Measurements from ENCODE around the gene SRSF3.
"Not testable (repeated sequence)": the region's sequence is repeated elsewhere in the genome, so short reads cannot be mapped to it uniquely, and the experiment has no call there.

The SRSF3 gene

GRCh38 chr6:36578431-36578830 lies 15.7 kb upstream of the SRSF3 start:
- no peak overlapping the region for H3K27ac ChIP-seq
- DNase-seq, result no peak
- in situ Hi-C loops (cut with HindIII; ENCODE audit: low pct_ligation_motif_present, low sequenced_read_pairs), result no loop called here
- H3K27me3 ChIP-seq (replicated peaks), result no peaks in the 10 kb centered on the region
- TF ChIP-seq, protein P1, sequence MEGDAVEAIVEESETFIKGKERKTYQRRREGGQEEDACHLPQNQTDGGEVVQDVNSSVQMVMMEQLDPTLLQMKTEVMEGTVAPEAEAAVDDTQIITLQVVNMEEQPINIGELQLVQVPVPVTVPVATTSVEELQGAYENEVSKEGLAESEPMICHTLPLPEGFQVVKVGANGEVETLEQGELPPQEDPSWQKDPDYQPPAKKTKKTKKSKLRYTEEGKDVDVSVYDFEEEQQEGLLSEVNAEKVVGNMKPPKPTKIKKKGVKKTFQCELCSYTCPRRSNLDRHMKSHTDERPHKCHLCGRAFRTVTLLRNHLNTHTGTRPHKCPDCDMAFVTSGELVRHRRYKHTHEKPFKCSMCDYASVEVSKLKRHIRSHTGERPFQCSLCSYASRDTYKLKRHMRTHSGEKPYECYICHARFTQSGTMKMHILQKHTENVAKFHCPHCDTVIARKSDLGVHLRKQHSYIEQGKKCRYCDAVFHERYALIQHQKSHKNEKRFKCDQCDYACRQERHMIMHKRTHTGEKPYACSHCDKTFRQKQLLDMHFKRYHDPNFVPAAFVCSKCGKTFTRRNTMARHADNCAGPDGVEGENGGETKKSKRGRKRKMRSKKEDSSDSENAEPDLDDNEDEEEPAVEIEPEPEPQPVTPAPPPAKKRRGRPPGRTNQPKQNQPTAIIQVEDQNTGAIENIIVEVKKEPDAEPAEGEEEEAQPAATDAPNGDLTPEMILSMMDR (IDR thresholded peaks at IDR 0.05; ENCODE audit: low read depth, low read length, missing control alignments), result no peak
- no peak overlapping the region for H3K4me3 ChIP-seq (ENCODE audit: low read depth, low read length)
- H3K36me3 ChIP-seq (replicated peaks), result no peaks in the 10 kb centered on the region

DNA sequence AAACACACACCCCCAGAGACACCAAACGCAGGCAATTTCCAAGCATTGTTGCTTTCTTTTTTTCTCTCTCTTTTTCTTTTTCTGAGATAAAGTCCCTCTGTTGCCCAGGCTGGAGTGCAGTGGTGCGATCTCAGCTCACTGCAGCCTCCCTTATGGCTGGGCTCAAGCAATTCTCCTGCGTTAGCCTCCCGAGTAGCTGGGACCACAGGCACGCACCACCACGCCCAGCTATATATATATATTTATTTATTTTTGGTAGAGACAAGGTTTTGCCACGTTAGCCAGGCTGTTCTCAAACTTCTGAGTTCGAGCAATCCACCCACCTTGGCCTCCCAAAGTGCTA lies 14.0 kb upstream of the SRSF3 start:
- H3K36me3 ChIP-seq (replicated peaks), result no peaks in the 10 kb centered on the region
- TF ChIP-seq, protein P1 (IDR thresholded peaks at IDR 0.05; ENCODE audit: low read depth, low read length, missing control alignments), result no peak
- in situ Hi-C loops (cut with HindIII; ENCODE audit: low pct_ligation_motif_present, low sequenced_read_pairs), result no loop called here
- DNase-seq, result no peak
- no peak overlapping the region for H3K4me3 ChIP-seq (ENCODE audit: low read depth, low read length)
- H3K27me3 ChIP-seq (replicated peaks), result no peaks in the 10 kb centered on the region
- H3K27ac ChIP-seq, result peak overlapping the region; percentile 63

DNA sequence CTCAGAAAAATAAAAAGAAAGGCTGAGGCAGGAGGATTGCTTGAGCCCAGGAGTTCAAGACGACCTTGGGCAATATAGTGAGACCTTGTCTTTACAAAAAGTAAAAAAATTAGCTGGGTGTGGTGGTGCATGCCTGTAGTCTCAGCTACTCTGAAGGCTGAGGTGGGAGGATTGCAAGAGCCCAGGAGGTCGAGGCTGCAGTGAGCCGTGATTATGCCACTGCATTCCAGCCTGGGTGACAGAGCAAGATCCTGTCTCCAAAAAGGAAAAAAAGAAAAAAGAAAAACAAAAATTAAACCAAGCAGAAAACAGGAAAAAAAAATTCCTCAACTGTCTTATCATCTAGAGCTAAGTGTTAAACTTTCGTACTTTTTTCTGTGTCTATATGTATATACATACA lies 12.4 kb upstream of the SRSF3 start:
- peak; percentile 30 for DNase-seq
- in situ Hi-C loops (cut with HindIII; ENCODE audit: low pct_ligation_motif_present, low sequenced_read_pairs), result no loop called here
- Histone ChIP-seq H3K4me3 (ENCODE audit: low read depth, low read length) (no peak overlapping the region), H3K36me3 (replicated peaks) (no peaks in the 10 kb centered on the region), H3K27ac (no peak overlapping the region), H3K27me3 (replicated peaks) (no peaks in the 10 kb centered on the region)
- TF ChIP-seq, protein P1 (IDR thresholded peaks at IDR 0.05; ENCODE audit: low read depth, low read length, missing control alignments), result no peak

DNA sequence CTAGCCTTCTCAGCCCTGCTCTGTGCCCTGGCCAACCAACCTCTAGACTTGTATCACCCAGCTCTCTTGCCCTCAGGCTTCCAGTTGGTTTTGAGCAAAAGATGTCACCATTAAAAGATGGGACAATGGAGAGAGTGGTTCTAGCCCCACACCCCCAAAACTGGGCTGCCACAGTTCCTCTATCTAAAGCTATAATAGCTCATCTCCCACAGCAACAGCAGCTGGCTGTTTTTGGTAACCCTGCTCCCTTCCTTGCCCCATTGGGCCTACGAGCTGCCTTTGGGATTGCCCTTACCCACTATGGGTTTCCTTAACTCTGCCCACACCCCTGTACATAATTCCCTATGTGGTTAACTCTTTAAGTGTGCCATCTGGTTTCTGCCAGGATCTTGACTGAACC lies 7.6 kb upstream of the SRSF3 start:
- DNase-seq, result no peak
- in situ Hi-C loops (cut with HindIII; ENCODE audit: low pct_ligation_motif_present, low sequenced_read_pairs), result no loop called here
- Histone ChIP-seq H3K27me3 (replicated peaks) (no peaks in the 10 kb centered on the region), H3K36me3 (replicated peaks) (no peaks in the 10 kb centered on the region), H3K27ac (no peak overlapping the region), H3K4me3 (ENCODE audit: low read depth, low read length) (no peak overlapping the region)
- TF ChIP-seq, protein P1 (IDR thresholded peaks at IDR 0.05; ENCODE audit: low read depth, low read length, missing control alignments), result no peak

DNA sequence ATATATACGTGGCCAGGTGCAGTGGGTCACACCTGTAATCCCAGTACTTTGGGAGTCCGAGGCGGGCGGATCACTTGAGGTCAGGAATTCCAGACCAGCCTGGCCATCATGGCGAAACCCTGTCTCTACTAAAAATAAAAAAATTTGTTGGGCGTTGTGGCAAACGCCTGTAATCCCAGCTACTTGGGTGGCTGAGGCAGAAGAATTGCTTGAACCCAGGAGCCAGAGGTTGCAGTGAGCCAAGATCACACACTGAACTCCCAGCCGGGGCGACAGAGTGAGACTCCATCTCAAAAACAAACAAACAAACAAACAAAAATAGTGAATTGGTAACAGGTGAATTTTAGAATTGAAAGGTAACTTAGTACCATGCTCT lies 5.1 kb upstream of the SRSF3 start:
- in situ Hi-C loops (cut with HindIII; ENCODE audit: low pct_ligation_motif_present, low sequenced_read_pairs), result not testable (repeated sequence)

GRCh38 chr6:36590237-36590636 lies 3.9 kb upstream of the SRSF3 start:
- in situ Hi-C loops (cut with HindIII; ENCODE audit: low pct_ligation_motif_present, low sequenced_read_pairs), result no loop called here
- Histone ChIP-seq H3K27ac (no peak overlapping the region), H3K36me3 (replicated peaks) (peaks cover 4% of the 10 kb centered on the region), H3K27me3 (replicated peaks) (no peaks in the 10 kb centered on the region), H3K4me3 (ENCODE audit: low read depth, low read length) (no peak overlapping the region)
- TF ChIP-seq, protein P1 (IDR thresholded peaks at IDR 0.05; ENCODE audit: low read depth, low read length, missing control alignments), result no peak
- peak; percentile 70 for DNase-seq

More for the DNA sequence above, 5.1 kb upstream of the SRSF3 start:
- not testable (repeated sequence) for H3K4me3 ChIP-seq (ENCODE audit: low read depth, low read length); DNase-seq; H3K27me3 ChIP-seq (replicated peaks); H3K27ac ChIP-seq; H3K36me3 ChIP-seq (replicated peaks)

Data from brain microvascular endothelial cell (primary cell).